HG02852 (cell line): ENCODE measurements around the gene MRPS7.
A peak's percentile ranks its signal among the peaks of the same experiment; 100 is the strongest.

ENCODE experiments used
- ATAC-seq: cut with Tn5 transposase; IDR thresholded peaks from one replicate; pipeline ENCODE4 v1.9.1; 2021; ENCODE audit warnings: mild to moderate bottlenecking, moderate library complexity; ENCODE audit not compliant: unreplicated experiment

The MRPS7 gene

DNA sequence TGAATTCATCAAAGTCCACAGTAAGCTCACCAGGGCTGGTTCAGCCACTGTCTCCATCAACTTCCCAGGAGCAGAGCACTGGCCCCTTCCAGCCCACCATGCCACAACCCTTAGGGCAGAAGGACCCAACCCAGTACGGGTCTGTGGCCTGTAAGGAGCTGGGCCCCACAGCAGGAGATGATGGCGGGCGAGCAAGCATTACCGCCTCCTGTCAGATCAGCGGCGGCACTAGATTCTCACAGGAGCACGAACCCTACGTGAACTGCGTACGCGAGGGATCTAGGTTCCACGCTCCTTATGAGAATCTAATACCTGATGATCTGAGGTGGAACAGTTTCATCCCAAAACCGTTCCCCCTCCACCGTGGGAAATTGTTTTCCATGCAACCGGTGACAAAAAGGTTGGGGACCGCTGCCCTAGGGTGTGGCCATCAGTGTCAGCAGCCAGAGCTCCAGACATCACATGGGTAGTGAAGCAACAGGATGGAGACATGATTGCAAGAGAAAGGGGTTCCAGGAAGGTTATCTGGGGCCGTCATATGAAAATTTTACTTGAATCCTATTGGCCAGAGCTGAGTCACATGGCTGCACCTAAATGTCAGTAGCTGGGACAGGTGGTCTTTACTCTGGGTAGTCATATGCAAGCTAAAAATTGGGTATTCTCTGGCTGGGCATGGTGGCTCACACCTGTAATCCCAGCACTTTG, 40.0 kb downstream of the MRPS7 start:
- no peak for ATAC-seq

DNA sequence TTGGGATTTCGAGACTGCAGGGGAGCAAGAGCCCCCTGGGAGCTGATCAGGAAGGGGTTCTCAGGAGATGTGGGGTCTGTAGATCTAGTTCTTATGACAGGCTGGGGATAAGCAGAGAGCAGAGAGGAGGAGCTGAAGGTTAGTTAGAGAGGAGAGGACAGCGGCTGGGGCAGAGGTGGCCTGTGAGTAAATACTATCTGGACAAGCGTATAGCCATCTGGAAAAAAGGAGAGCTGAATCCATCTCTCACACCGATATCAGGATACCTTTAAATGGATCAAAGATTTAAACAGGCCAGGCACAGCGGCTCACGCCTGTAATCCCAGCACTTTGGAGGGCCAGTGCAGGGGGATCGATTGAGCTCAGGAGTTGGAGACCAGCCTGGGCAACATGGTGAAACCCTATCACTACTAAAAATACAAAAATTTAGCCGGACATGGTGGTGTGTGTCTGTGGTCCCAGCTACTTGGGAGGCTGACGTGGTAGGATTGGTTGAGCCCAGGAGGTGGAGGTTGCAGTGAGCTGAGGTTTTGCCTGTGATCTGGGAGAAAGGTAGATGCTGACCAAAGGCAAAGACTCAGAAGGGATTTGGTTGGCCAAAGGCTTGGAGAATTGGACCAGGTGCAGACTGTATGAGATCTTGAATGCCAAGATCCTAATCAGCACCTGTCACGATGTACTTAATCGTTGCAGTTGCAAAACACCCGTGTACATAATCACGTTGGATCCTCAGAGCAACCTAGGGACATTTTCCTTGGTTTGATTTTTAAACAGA, 46.5 kb downstream of the MRPS7 start:
- ATAC-seq: no peak

DNA sequence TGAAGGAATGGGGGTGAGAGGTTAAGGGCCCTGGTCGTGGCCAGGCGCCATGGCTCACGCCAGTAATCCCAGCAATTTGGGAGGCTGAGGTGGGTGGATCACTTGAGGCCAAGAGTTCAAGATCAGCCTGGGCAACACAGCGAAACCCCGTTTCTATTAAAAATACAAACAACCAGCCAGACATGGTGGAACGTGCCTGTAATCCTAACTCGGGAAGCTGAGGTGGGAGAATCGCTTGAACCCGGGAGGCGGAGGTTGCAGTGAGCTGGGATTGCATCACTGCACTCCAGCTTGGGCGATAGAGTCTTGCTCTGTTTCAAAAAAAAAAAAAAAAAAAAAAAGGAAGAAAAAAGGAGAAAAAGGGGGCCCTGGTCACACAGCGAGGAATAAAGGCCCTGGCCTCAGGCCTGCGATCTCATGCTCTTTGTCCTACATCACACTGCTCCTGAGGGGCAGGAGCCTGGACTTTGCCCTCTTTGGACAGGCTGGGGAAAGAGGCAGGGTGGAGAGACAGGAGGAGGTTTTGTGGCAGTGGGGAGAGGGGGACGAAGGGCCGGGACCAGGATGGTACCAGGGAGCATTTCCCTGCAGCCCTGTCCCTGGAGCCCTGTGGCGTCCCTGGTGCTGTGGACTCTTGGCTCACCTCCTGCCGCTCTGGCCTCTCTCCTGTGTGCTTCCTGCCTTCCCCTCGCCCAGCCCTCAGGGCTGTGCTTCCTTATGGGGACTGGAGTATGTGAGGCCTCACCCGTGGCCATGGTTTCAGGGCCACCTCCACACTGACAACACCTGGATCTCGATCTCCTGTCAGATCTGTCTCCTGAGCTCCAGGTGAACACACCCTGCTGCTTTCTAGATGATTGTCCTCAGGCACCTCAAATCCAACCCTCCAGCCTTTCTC, 47.3 kb downstream of the MRPS7 start:
- ATAC-seq: no peak

DNA sequence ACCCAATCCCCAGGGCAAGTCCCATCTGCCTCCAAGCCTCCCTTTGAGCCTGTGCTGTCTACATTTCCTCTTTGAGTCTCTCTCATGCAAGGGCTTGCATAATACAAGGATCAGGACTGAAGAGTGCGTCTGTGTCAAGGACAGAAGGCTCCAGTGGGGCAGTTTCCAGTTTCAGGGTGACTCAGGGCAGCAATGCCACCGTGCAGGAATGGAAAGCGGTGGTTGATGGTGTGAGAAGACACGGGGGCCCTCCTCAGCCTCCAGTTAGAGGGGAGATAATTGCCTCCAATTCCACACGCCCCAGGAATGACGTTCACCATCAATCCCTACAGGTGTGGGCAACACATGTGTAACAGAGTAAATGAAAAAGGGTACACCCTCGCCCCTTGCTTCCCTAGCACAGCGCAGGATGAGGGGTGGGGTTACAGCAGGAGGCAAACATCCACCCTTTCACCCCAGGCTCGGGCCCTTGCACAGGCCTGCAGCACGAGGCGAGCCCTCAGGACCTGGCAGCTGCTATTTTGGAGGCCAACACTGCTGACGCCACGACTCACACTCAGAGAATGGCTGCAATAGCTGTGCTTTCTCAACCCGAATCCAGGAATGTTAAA, 52.4 kb downstream of the MRPS7 start:
- ATAC-seq: peak; percentile 45

DNA sequence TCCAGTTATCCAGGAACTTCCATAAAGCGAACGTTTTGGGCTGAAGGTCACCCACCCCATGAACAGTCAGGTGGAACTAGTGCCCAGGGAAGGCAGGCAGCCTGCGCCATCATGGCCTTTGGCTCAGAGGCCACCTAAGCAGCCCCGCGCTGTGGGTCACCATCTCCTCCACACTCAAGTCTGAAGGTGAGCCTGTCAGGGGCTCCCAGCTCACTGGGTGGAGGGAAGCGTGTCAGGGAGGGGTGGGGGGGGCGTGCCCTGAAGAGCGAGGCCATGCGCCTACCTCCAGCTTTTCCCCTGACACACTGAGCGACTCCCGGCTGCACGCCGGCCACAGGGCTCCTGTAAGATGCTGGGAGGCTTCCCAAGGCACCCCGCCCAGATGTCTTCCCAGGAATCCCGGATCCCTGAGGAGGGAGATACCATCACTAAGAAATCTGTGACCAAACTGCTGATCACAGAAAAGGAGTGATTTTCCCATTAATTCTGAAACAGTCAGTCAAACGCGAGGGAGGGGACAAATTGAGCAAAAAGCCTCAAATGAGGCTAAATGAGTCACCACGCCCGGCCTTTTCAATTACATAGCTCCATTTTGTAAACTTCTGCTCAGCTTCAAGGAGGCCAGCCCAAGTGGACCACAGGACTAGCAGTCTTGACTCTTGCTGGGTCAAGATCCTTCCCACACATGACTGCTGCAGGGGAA, 54.0 kb downstream of the MRPS7 start:
- no peak for ATAC-seq
